RWPE2 (cell line): Measurements from ENCODE around the gene PIK3CB.
A peak's percentile ranks its signal among the peaks of the same experiment; 100 is the strongest.
"Not testable (repeated sequence)": the region's sequence is repeated elsewhere in the genome, so short reads cannot be mapped to it uniquely, and the experiment has no call there.

Experiments used
- ATAC-seq: fragments of 200-7000 bp; cut with Tn5 transposase; 3 replicates; pipeline ENCODE4 v1.9.1; 2021; ENCODE audit warnings: low read depth
- DNase-seq: peaks from one replicate; pipeline ENCODE4 v3.0.0-alpha.2; 2020; ENCODE audit warnings: low spot score
- H3K27ac ChIP-seq: fragments of 450-650 bp; 2 replicates; pipeline ENCODE4 v1.5.1; 2017; ENCODE audit warnings: mild to moderate bottlenecking; ENCODE audit not compliant: poor library complexity, severe bottlenecking
- H3K27me3 ChIP-seq: fragments of 250-450 bp; sonication (Bioruptor Pico); 2 replicates; pipeline ENCODE4 v1.5.1; 2021; ENCODE audit warnings: mild to moderate bottlenecking, moderate library complexity; ENCODE audit not compliant: insufficient read depth, poor library complexity, severe bottlenecking
- H3K36me3 ChIP-seq: fragments of 250-450 bp; sonication (Bioruptor Pico); 2 replicates; pipeline ENCODE4 v1.5.1; 2020; ENCODE audit warnings: low read depth, mild to moderate bottlenecking, moderate library complexity
- H3K4me1 ChIP-seq: fragments of 250-450 bp; sonication (Bioruptor Pico); 2 replicates; pipeline ENCODE4 v1.5.1; 2021; ENCODE audit warnings: mild to moderate bottlenecking, moderate library complexity; ENCODE audit not compliant: insufficient read depth, poor library complexity, severe bottlenecking
- H3K4me3 ChIP-seq: fragments of 250-450 bp; sonication (Bioruptor Pico); 2 replicates; pipeline ENCODE4 v1.5.1; 2021; ENCODE audit warnings: mild to moderate bottlenecking, moderate library complexity; ENCODE audit not compliant: severe bottlenecking
- H3K9me3 ChIP-seq: fragments of 250-450 bp; sonication (Bioruptor Pico); 2 replicates; pipeline ENCODE4 v1.5.1; 2021; ENCODE audit warnings: mild to moderate bottlenecking, moderate library complexity; ENCODE audit not compliant: severe bottlenecking
- CTCF ChIP-seq: fragments of 450-650 bp; IDR thresholded peaks from one replicate; pipeline ENCODE4 v1.5.1; 2017; ENCODE audit warnings: mild to moderate bottlenecking, moderate library complexity; ENCODE audit not compliant: poor library complexity, severe bottlenecking

Gene PIK3CB

GRCh38 chr3:138799822-138800221 lies 34.9 kb downstream of the PIK3CB start:
- no peak for TF ChIP-seq CTCF
- H3K9me3 ChIP-seq = no peaks in the 10 kb centered on the region
- no peak for ATAC-seq

GRCh38 chr3:138797508-138798038 lies 37.2 kb downstream of the PIK3CB start:
- TF ChIP-seq CTCF = no peak
- Histone ChIP-seq H3K4me1 (no peaks in the 10 kb centered on the region), H3K27ac (no peak overlapping the region), H3K27me3 (no peaks in the 10 kb centered on the region), H3K36me3 (no peaks in the 10 kb centered on the region), H3K9me3 (no peaks in the 10 kb centered on the region), H3K4me3 (no peak overlapping the region)
- no peak for ATAC-seq
- DNase-seq = no peak

More at GRCh38 chr3:138799822-138800221, 34.9 kb downstream of the PIK3CB start:
- H3K4me1 ChIP-seq = peaks cover 7% of the 10 kb centered on the region
- no peaks in the 10 kb centered on the region for H3K36me3 ChIP-seq
- no peaks in the 10 kb centered on the region for H3K27me3 ChIP-seq
- H3K27ac ChIP-seq = no peak overlapping the region
- no peak overlapping the region for H3K4me3 ChIP-seq
- DNase-seq = no peak

- Histone ChIP-seq H3K36me3 (no peaks in the 10 kb centered on the region), H3K4me1 (no peaks in the 10 kb centered on the region), H3K9me3 (no peaks in the 10 kb centered on the region), H3K4me3 (no peak overlapping the region), H3K27ac (no peak overlapping the region), H3K27me3 (no peaks in the 10 kb centered on the region)
- no peak for ATAC-seq
- TF ChIP-seq CTCF = no peak
- DNase-seq = no peak
These were observed 38.0 kb downstream of the PIK3CB start for GRCh38 chr3:138796761-138797160.

GRCh38 chr3:138786788-138787271 lies 47.9 kb downstream of the PIK3CB start:
- Histone ChIP-seq H3K4me1 (peaks cover 9% of the 10 kb centered on the region), H3K9me3 (no peaks in the 10 kb centered on the region), H3K4me3 (no peak overlapping the region), H3K27me3 (no peaks in the 10 kb centered on the region), H3K36me3 (no peaks in the 10 kb centered on the region), H3K27ac (peak overlapping the region; percentile 42)
- peak; percentile 88 for ATAC-seq
- no peak for TF ChIP-seq CTCF
- no peak for DNase-seq

- DNase-seq (no peak), ATAC-seq (no peak)
- Histone ChIP-seq H3K36me3 (no peaks in the 10 kb centered on the region), H3K4me1 (peaks cover 9% of the 10 kb centered on the region), H3K27me3 (no peaks in the 10 kb centered on the region), H3K4me3 (no peak overlapping the region), H3K9me3 (no peaks in the 10 kb centered on the region), H3K27ac (peak overlapping the region; percentile 42)
- TF ChIP-seq CTCF = no peak
These were observed 48.8 kb downstream of the PIK3CB start for GRCh38 chr3:138785951-138786350.

- not testable (repeated sequence) for H3K27me3 ChIP-seq, ATAC-seq, H3K9me3 ChIP-seq, H3K4me3 ChIP-seq, H3K36me3 ChIP-seq, DNase-seq, H3K4me1 ChIP-seq, H3K27ac ChIP-seq
These were observed 49.3 kb downstream of the PIK3CB start for GRCh38 chr3:138785362-138785857.
